T47D (cell line): Measurements from ENCODE around the gene TPPP2.

ENCODE experiments used
- DNase-seq, 2 experiments: peaks; one replicate each; pipeline versions ENCODE4 v3.0.0 to v3.0.0-alpha.2; 2011 to 2012; ENCODE audit warnings: low read depth in 1 of 2, low spot score in 1 of 2
- JUND ChIP-seq: IDR thresholded peaks from 2 replicates; pipeline ENCODE4 v1.6.1; 2012; ENCODE audit warnings: low read depth
- in situ Hi-C: cut with HindIII; loops from 2 replicates; pipeline ENCODE4 v1.10.0; 2016; ENCODE audit warnings: low sequenced_read_pairs, low pct_unique_long_range_greater_than_20kb

TPPP2 gene

DNA sequence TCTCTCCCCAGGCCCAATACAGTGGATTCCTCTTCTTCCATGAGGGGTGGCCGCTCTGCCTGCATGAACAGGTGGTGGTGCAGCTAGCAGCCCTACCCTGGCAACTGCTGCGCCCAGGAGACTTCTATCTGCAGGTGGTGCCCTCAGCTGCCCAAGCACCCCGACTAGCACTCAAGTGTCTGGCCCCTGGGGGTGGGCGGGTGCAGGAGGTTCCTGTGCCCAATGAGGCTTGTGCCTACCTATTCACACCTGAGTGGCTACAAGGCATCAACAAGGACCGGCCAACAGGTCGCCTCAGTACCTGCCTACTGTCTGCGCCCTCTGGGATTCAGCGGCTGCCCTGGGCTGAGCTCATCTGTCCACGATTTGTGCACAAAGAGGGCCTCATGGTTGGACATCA, 43.9 kb downstream of the TPPP2 start:
- no peak for TF ChIP-seq JUND
- in situ Hi-C loops, result no loop called here
- no peak for DNase-seq

DNA sequence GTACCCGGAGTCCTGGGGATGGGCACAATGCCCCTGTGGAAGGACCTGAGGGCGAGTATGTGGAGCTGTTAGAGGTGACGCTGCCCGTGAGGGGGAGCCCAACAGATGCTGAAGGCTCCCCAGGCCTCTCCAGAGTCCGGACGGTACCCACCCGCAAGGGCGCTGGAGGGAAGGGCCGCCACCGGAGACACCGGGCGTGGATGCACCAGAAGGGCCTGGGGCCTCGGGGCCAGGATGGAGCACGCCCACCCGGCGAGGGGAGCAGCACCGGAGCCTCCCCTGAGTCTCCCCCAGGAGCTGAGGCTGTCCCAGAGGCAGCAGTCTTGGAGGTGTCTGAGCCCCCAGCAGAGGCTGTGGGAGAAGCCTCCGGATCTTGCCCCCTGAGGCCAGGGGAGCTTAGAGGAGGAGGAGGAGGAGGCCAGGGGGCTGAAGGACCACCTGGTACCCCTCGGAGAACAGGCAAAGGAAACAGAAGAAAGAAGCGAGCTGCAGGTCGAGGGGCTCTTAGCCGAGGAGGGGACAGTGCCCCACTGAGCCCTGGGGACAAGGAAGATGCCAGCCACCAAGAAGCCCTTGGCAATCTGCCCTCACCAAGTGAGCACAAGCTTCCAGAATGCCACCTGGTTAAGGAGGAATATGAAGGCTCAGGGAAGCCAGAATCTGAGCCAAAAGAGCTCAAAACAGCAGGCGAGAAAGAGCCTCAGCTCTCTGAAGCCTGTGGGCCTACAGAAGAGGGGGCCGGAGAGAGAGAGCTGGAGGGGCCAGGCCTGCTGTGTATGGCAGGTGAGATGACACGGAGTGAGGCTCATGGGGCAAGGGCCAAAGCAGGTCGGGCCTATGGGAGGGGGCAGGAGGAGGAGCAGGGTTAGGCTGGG, 44.6 kb downstream of the TPPP2 start:
- no peak for DNase-seq

DNA sequence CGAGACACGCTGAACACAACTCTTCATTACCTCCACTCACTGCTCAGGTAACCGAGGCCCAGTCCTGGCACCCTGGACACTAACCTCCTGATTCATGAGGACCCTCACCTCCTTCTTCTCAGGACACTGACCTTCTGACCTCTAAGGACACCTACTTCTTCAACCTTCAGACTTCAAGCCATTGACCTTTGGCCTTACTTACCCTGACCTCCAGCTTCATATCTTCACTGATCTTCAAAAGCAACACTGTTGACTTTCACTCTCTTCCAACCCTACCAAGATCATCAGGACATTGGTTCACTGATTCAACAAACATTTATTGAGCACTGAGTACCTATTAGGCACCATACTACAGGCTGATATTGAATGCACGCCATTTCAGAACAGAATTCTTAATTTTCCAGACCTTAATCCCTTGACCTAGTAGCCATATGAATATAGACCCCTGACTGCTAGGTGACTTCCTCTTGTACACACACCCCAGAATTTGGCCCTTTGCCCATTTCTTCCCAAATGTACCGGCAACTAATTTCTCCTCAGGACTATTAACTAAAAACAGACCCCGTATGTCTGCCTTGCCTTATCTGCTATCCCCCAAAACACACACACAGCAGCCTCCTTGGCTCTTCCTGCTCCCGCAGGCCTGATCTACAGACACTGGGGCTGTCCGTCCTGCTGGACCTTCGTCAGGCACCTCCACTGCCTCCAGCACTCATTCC, 45.9 kb downstream of the TPPP2 start:
- in situ Hi-C loops, result no loop called here
- DNase-seq, result no peak
- TF ChIP-seq JUND, result no peak

More for the DNA sequence above, 44.6 kb downstream of the TPPP2 start:
- in situ Hi-C loops, result no loop called here
- no peak for TF ChIP-seq JUND

DNA sequence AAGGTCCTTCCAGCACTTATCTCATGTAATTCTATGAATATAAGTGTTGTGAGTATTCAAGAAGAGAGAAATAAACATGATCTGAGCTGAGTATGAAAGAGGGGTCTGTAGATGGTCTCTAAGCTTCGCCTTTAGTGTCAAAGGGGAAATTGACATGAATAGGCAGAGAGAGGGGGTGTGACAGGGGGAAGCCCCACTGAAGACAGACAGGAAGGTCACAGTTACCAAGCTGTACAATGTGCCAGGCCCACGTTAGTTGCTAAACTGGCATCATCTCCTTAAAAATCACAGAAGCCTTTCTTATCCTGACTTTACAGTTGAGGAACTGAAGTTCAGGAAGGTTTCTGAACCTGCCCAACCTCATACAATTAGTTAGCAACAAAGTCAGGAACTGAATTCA, 47.7 kb downstream of the TPPP2 start:
- in situ Hi-C loops, result no loop called here
- DNase-seq, result no peak
- TF ChIP-seq JUND, result no peak

DNA sequence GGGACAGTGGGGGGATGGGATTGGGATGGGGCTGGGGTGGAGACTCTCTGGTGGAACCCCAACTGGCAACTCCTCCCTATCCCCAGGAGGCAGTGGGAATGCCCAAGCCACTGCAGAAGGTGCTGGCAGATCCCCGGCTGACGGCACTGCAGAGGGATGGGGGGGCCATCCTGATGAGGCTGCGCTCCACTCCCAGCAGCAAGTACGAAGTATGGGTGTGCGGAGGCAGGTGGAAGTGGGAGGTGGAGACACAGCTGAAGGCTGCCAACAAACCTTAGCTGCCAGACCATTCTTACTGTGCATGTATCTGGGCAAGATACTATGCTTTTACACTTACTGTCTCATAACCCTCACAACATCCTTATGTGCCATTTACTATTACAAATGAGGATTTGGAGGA, 48.3 kb downstream of the TPPP2 start:
- no peak for DNase-seq
- no peak for TF ChIP-seq JUND
- in situ Hi-C loops, result no loop called here

DNA sequence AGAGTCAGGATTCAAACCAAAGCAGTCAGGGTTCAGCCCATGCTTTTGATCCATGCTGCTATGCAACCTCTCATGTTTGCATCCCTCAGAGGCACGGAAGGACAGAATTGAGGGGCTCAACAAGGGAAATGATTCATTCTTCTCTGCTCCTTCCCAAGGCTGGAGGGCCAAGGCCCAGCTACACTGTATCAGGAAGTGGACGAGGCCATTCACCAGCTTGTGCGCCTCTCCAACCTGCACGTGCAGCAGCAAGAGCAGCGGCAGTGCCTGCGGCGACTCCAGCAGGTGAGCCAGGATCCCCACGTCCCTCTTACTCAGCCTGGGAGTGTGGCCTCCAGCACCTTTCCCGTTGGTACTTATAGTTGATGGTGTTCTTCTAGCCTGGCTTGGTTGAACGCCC, 48.7 kb downstream of the TPPP2 start:
- DNase-seq, result no peak
- in situ Hi-C loops, result no loop called here
- no peak for TF ChIP-seq JUND

DNA sequence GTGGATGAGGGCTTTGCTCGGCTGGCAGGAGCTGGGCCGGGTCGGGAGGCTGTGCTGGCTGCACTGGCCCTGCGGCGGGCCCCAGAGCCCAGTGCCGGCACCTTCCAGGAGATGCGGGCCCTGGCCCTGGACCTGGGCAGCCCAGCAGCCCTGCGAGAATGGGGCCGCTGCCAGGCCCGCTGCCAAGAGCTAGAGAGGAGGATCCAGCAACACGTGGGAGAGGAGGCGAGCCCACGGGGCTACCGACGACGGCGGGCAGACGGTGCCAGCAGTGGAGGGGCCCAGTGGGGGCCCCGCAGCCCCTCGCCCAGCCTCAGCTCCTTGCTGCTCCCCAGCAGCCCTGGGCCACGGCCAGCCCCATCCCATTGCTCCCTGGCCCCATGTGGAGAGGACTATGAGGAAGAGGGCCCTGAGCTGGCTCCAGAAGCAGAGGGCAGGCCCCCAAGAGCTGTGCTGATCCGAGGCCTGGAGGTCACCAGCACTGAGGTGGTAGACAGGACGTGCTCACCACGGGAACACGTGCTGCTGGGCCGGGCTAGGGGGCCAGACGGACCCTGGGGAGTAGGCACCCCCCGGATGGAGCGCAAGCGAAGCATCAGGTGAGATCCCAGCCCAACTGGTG, 51.6 kb downstream of the TPPP2 start:
- DNase-seq, result no peak
- in situ Hi-C loops, result no loop called here

More for the DNA sequence above, 51.6 kb downstream of the TPPP2 start:
- no peak for TF ChIP-seq JUND
